H1 (cell line): Measurements from ENCODE around the gene NRTN. TPM values are rescaled to one million over a fixed set of nuclear protein-coding genes. Genes with fewer than 3 reads are reported as not detected.

Source experiments
- CTCF ChIA-PET: fragments of 300-600 bp; sonication (Branson Sonifier 250); formaldehyde crosslinking; loops from one replicate; lab custom pipeline; 2021; ENCODE audit not compliant: partially characterized antibody; lab: Charles Lee
- POLR2A ChIA-PET: fragments of 300-600 bp; sonication (Branson Sonifier 250); formaldehyde crosslinking; loops from one replicate; lab custom pipeline; 2021; ENCODE audit warnings: inconsistent platforms; ENCODE audit not compliant: partially characterized antibody; lab: Charles Lee
- DNase-seq, 2 experiments: peaks; one replicate each; pipeline versions ENCODE4 v3.0.0 to v3.0.0-alpha.2; 2010 to 2022; ENCODE audit warnings: low spot score in 2 of 2, low read depth in 1 of 2, mixed read lengths in 1 of 2
- FAIRE-seq: peaks from 2 replicates; lab custom pipeline; 2011; peaks lifted over from hg19 to GRCh38; lab: Jason Lieb, UNC
- H2AFZ ChIP-seq: 2 replicates; pipeline ENCODE4 v1.8.1; 2012; ENCODE audit warnings: low read length, inconsistent platforms
- H2AK5ac ChIP-seq: 2 replicates; pipeline ENCODE4 v1.6.1; 2013; ENCODE audit warnings: low read depth, low read length
- H2BK120ac ChIP-seq: replicated peaks from 2 replicates; pipeline ENCODE3; 2013; ENCODE audit warnings: low read depth, low read length, inconsistent platforms
- H2BK12ac ChIP-seq: 2 replicates; pipeline ENCODE4 v1.6.1; 2013; ENCODE audit warnings: low read depth, low read length
- H2BK15ac ChIP-seq: 2 replicates; pipeline ENCODE4 v1.6.1; 2013; ENCODE audit warnings: low read length
- H2BK20ac ChIP-seq: 2 replicates; pipeline ENCODE4 v1.6.1; 2013; ENCODE audit warnings: low read length
- H2BK5ac ChIP-seq: 2 replicates; pipeline ENCODE4 v1.6.1; 2013; ENCODE audit warnings: low read depth, low read length
- H3K14ac ChIP-seq: 2 replicates; pipeline ENCODE4 v1.6.1; 2013; ENCODE audit warnings: inconsistent platforms; ENCODE audit not compliant: insufficient read length
- H3K18ac ChIP-seq: 2 replicates; pipeline ENCODE4 v1.6.1; 2013; ENCODE audit warnings: low read length; ENCODE audit errors: extremely low read depth
- H3K23ac ChIP-seq: 2 replicates; pipeline ENCODE4 v1.6.1; 2013; ENCODE audit warnings: inconsistent platforms; ENCODE audit not compliant: insufficient read length
- H3K23me2 ChIP-seq: 2 replicates; pipeline ENCODE4 v1.6.1; 2013; ENCODE audit warnings: low read depth, low read length
- H3K27ac ChIP-seq: 2 replicates; pipeline ENCODE4 v1.6.1; 2011; ENCODE audit warnings: low read depth, low read length, inconsistent platforms
- H3K27me3 ChIP-seq, 4 experiments: replicated peaks in 1 of 4; 1 replicate in 1 of 4; 2 replicates in 3 of 4; pipeline versions ENCODE4 v1.6.1 to v1.8.1; 2011 to 2013; ENCODE audit warnings: low read length in 3 of 4, mild to moderate bottlenecking in 3 of 4, inconsistent platforms in 2 of 4, mixed read lengths in 2 of 4, moderate library complexity in 1 of 4; ENCODE audit not compliant: control insufficient read depth in 3 of 4, insufficient read depth in 3 of 4; ENCODE audit errors: extremely low read depth in 1 of 4
- H3K36me3 ChIP-seq, 4 experiments: 2 replicates each; pipeline versions ENCODE4 v1.6.1 to v1.8.1; 2011 to 2013; ENCODE audit warnings: mild to moderate bottlenecking in 4 of 4, low read length in 3 of 4, moderate library complexity in 2 of 4, control low read depth in 1 of 4, inconsistent platforms in 1 of 4; ENCODE audit not compliant: insufficient read depth in 4 of 4, control insufficient read depth in 2 of 4
- H3K4ac ChIP-seq: replicated peaks from 2 replicates; pipeline ENCODE3; 2013; ENCODE audit warnings: low read length, low read depth, mixed read lengths, inconsistent platforms; ENCODE audit not compliant: insufficient read length
- H3K4me1 ChIP-seq, 4 experiments: replicated peaks in 1 of 4; 1 replicate in 1 of 4; 2 replicates in 3 of 4; pipeline versions ENCODE4 v1.6.1 to v1.8.1; 2011 to 2013; ENCODE audit warnings: low read length in 3 of 4, inconsistent platforms in 2 of 4, mixed read lengths in 1 of 4; ENCODE audit not compliant: insufficient read depth in 4 of 4, control insufficient read depth in 3 of 4
- H3K4me2 ChIP-seq, 2 experiments: 2 replicates each; pipeline versions ENCODE4 v1.6.1 to v1.8.1; 2011 to 2013; ENCODE audit warnings: low read depth in 2 of 2, low read length in 2 of 2, control low read depth in 1 of 2, inconsistent platforms in 1 of 2, mild to moderate bottlenecking in 1 of 2; ENCODE audit not compliant: insufficient read depth in 1 of 2
- H3K4me3 ChIP-seq, 4 experiments: fragments of 200-600, 300-600 bp in 1 of 4; sonication (generic), shearing (Covaris generic), sonication (Bioruptor Twin) in 1 of 4; 2 replicates each; pipeline versions ENCODE4 v1.5.1 to v1.8.1; 2011 to 2016; ENCODE audit warnings: low read length in 4 of 4, low read depth in 3 of 4, control low read depth in 2 of 4, inconsistent platforms in 2 of 4, mild to moderate bottlenecking in 2 of 4, mixed read lengths in 1 of 4, moderate library complexity in 1 of 4; ENCODE audit not compliant: insufficient read depth in 2 of 4; ENCODE audit errors: extremely low read depth in 1 of 4
- H3K56ac ChIP-seq: replicated peaks from 2 replicates; pipeline ENCODE3; 2013; ENCODE audit warnings: low read depth, mild to moderate bottlenecking, mixed read lengths, low read length, inconsistent platforms; ENCODE audit not compliant: insufficient read length
- H3K79me1 ChIP-seq: 2 replicates; pipeline ENCODE4 v1.6.1; 2013; ENCODE audit warnings: low read depth, low read length, control low read depth
- H3K79me2 ChIP-seq, 2 experiments: 2 replicates each; pipeline versions ENCODE4 v1.6.1 to v1.8.1; 2012 to 2013; ENCODE audit warnings: low read length in 2 of 2, mild to moderate bottlenecking in 2 of 2, inconsistent platforms in 1 of 2; ENCODE audit not compliant: insufficient read depth in 2 of 2, control insufficient read depth in 1 of 2
- H3K9ac ChIP-seq, 4 experiments: replicated peaks in 1 of 4; 1 replicate in 1 of 4; 2 replicates in 3 of 4; pipeline versions ENCODE4 v1.6.1 to v1.8.1; 2011 to 2013; ENCODE audit warnings: low read depth in 3 of 4, low read length in 3 of 4, control low read depth in 2 of 4, mild to moderate bottlenecking in 2 of 4, moderate library complexity in 2 of 4, inconsistent platforms in 1 of 4; ENCODE audit errors: extremely low read depth in 1 of 4
- H3K9me3 ChIP-seq, 2 experiments: 2 replicates each; pipeline versions ENCODE4 v1.6.1 to v1.8.1; 2012 to 2013; ENCODE audit warnings: mild to moderate bottlenecking in 2 of 2, moderate library complexity in 2 of 2, control low read depth in 1 of 2, inconsistent platforms in 1 of 2, low read depth in 1 of 2, low read length in 1 of 2, mixed read lengths in 1 of 2; ENCODE audit not compliant: insufficient read depth in 2 of 2
- H4K20me1 ChIP-seq, 2 experiments: replicated peaks in 1 of 2; 2 replicates each; pipeline versions ENCODE3 to v1.8.1; 2011 to 2013; ENCODE audit warnings: inconsistent platforms in 2 of 2, low read length in 2 of 2, mild to moderate bottlenecking in 1 of 2; ENCODE audit not compliant: insufficient read depth in 2 of 2, control insufficient read depth in 1 of 2
- H4K5ac ChIP-seq: 2 replicates; pipeline ENCODE4 v1.6.1; 2013; ENCODE audit warnings: low read length, low read depth, mixed read lengths, inconsistent platforms; ENCODE audit not compliant: insufficient read length
- H4K8ac ChIP-seq: 2 replicates; pipeline ENCODE4 v1.8.0; 2013; ENCODE audit warnings: mild to moderate bottlenecking, moderate library complexity, low read length, inconsistent platforms; ENCODE audit not compliant: insufficient read depth; ENCODE audit errors: extremely low read depth
- H4K91ac ChIP-seq: replicated peaks from 2 replicates; pipeline ENCODE3; 2013; ENCODE audit warnings: low read length, mixed read lengths, inconsistent platforms; ENCODE audit not compliant: insufficient read length
- BRCA1 ChIP-seq: IDR thresholded peaks from 2 replicates; pipeline ENCODE4 v1.6.1; 2012; ENCODE audit warnings: low read depth, low read length, improper control_type of control experiment
- CREB1 ChIP-seq: IDR thresholded peaks from 2 replicates; pipeline ENCODE4 v1.6.1; 2012; ENCODE audit warnings: inconsistent platforms
- FOSL1 ChIP-seq: IDR thresholded peaks from 2 replicates; pipeline ENCODE4 v1.6.1; 2011; ENCODE audit warnings: mild to moderate bottlenecking, low read depth, low read length, moderate library complexity; ENCODE audit not compliant: insufficient read depth
- GTF2F1 ChIP-seq: IDR thresholded peaks from 2 replicates; pipeline ENCODE4 v1.6.1; 2012; ENCODE audit warnings: low read depth, low read length, improper control_type of control experiment, borderline replicate concordance
- JUND ChIP-seq: IDR thresholded peaks from 2 replicates; pipeline ENCODE4 v1.6.1; 2011; ENCODE audit warnings: mild to moderate bottlenecking, improper control_type of control experiment, low read length
- KDM4A ChIP-seq: IDR thresholded peaks from one replicate; pipeline ENCODE4 v1.7.1; 2012; ENCODE audit warnings: low read depth, mild to moderate bottlenecking, moderate library complexity, low read length, inconsistent platforms; ENCODE audit not compliant: severe bottlenecking
- POLR2A ChIP-seq, 2 experiments: IDR thresholded peaks; 1 replicate in 1 of 2; 2 replicates in 1 of 2; pipeline ENCODE4 v1.6.1; 2011; ENCODE audit warnings: low read depth in 2 of 2, low read length in 2 of 2, mild to moderate bottlenecking in 2 of 2; ENCODE audit errors: control extremely low read depth in 1 of 2
- POLR2AphosphoS5 ChIP-seq: IDR thresholded peaks from 2 replicates; pipeline ENCODE4 v1.6.1; 2011; ENCODE audit warnings: low read depth, low read length
- POU5F1 ChIP-seq: IDR thresholded peaks from 2 replicates; pipeline ENCODE4 v1.6.1; 2011; ENCODE audit warnings: low read depth, mild to moderate bottlenecking, low read length, moderate library complexity
- RAD21 ChIP-seq, 2 experiments: IDR thresholded peaks in 1 of 2; conservative IDR thresholded peaks in 1 of 2; 2 replicates each; pipeline ENCODE4 v1.6.1; 2011; ENCODE audit warnings: low read depth in 2 of 2, low read length in 2 of 2, improper control_type of control experiment in 1 of 2, inconsistent platforms in 1 of 2, mild to moderate bottlenecking in 1 of 2, moderate library complexity in 1 of 2
- SIX5 ChIP-seq: IDR thresholded peaks from 2 replicates; pipeline ENCODE4 v1.6.1; 2011; ENCODE audit warnings: mild to moderate bottlenecking, low read depth, low read length
- SP2 ChIP-seq: IDR thresholded peaks from 2 replicates; pipeline ENCODE4 v1.6.1; 2012; ENCODE audit warnings: mild to moderate bottlenecking, low read length, inconsistent platforms
- SUZ12 ChIP-seq: fragments of 200-600 bp; sonication (generic); IDR thresholded peaks from 2 replicates; pipeline ENCODE4 v1.6.1; 2012; ENCODE audit warnings: mild to moderate bottlenecking, inconsistent platforms, low read length, moderate library complexity, mixed read lengths
- TEAD4 ChIP-seq: IDR thresholded peaks from 2 replicates; pipeline ENCODE4 v1.6.1; 2012; ENCODE audit warnings: low read depth, low read length, inconsistent platforms, mixed read lengths
- WGBS, 2 experiments: shearing (Covaris generic) in 1 of 2; methylation state at CpG; one replicate each; pipeline versions ENCODE4 v1.1.6 to v1.1.7; 2013 to 2015; ENCODE audit warnings: low lambda C conversion rate in 2 of 2, mixed read lengths in 2 of 2, inconsistent platforms in 1 of 2, low coverage in 1 of 2, missing lambda C conversion rate in 1 of 2; ENCODE audit not compliant: insufficient replicate concordance in 2 of 2, insufficient coverage in 1 of 2, insufficient read length in 1 of 2; ENCODE audit errors: extremely low coverage in 1 of 2, missing lambda C conversion rate in 1 of 2; 5-methylcytosine and 5-hydroxymethylcytosine counted together
- polyA plus RNA-seq, 7 experiments: library from polyadenylated mRNA; depleted of rRNA in 3 of 7; stranded (reverse) in 5 of 7; unstranded in 2 of 7; fragments of >200 nt in 5 of 7; fragments of 200-250 nt in 2 of 7; gene quantifications; 1 replicate in 5 of 7; 2 replicates in 1 of 7; 4 replicates in 1 of 7; pipeline versions ENCODE4 v1.2.1 to v1.2.3, GENCODE V29; 2011 to 2013; ENCODE audit warnings: missing spikeins in 2 of 7, mixed read lengths in 2 of 7
- total RNA-seq: library from RNA; stranded (reverse); fragmentation: NEBNext Ultra II Directional; extraction: Animal tissue kit (Norgen Biotek cat#: 25700); gene quantifications from 2 replicates; pipeline ENCODE4 v1.2.1, GENCODE V29; 2021

Gene NRTN
- total and polyA plus RNA-seq, 2 of the 8 experiments (the other 6 are each of a cell fraction or from before 2014, with no cell fraction given), result 3.9 to 5.3 TPM

- H4K91ac ChIP-seq, result no peak overlapping the region
- no peak overlapping the region for H2AFZ ChIP-seq
- H2BK15ac ChIP-seq, result no peak overlapping the region
- no peak overlapping the region for H3K56ac ChIP-seq
- no peak overlapping the region for H4K5ac ChIP-seq
- peaks cover 0 to 17% (median 10%) of the 10 kb centered on the region in 4 experiments; a peak in 5 of 7 replicates for H3K4me1 ChIP-seq
- TF ChIP-seq POU5F1 (no peak), BRCA1 (no peak), POLR2AphosphoS5 (no peak), TEAD4 (no peak), RAD21 (IDR thresholded peaks at IDR 0.05 in 1 of 2, conservative IDR thresholded peaks at IDR 0.05 in 1 of 2; ENCODE audit: low read depth in 2 of 2, low read length in 2 of 2) (no peak), GTF2F1 (no peak), SUZ12 (no peak), KDM4A (no peak), FOSL1 (no peak), SIX5 (no peak), POLR2A (IDR thresholded peaks at IDR 0.05; ENCODE audit: control extremely low read depth in 1 of 2, low read depth in 2 of 2, low read length in 2 of 2) (no peak), JUND (no peak), CREB1 (no peak), SP2 (no peak)
- H3K36me3 ChIP-seq, result no peaks in the 10 kb centered on the region
- peaks cover 4% of the 10 kb centered on the region; the same call in 1 of the 2 replicates for H3K79me1 ChIP-seq
- H2AK5ac ChIP-seq, result no peak overlapping the region
- no peak overlapping the region for H3K4me2 ChIP-seq
- peaks cover 6% of the 10 kb centered on the region for H3K23me2 ChIP-seq
- H3K4me3 ChIP-seq, result no peak overlapping the region
- H2BK20ac ChIP-seq, result no peak overlapping the region
- CTCF ChIA-PET, result interaction anchor here (0.7 to 4.5 kb wide), 14 partner anchors 12 to 216 kb away, joined by 3 to 32 read pairs (median 4); partner anchors contain the start of gene PRR22
- DNase-seq (no peak), FAIRE-seq (no peak)
- H2BK5ac ChIP-seq, result no peak overlapping the region
- no peak overlapping the region for H2BK120ac ChIP-seq
- no peak overlapping the region for H3K18ac ChIP-seq
- no peaks in the 10 kb centered on the region; a peak in 1 of 4 replicates for H3K79me2 ChIP-seq
- no peak overlapping the region for H3K4ac ChIP-seq
- H3K27me3 ChIP-seq, result peaks cover 2 to 16% (median 8%) of the 10 kb centered on the region in 4 experiments; a peak in 6 of 7 replicates
- H3K23ac ChIP-seq, result no peak overlapping the region
- H4K20me1 ChIP-seq, result peaks cover 0 to 6% of the 10 kb centered on the region in 2 experiments
- H3K14ac ChIP-seq, result no peak overlapping the region
- H3K9me3 ChIP-seq, result no peaks in the 10 kb centered on the region
- H3K27ac ChIP-seq, result no peak overlapping the region
- 78% methylated on average over 5 of the region's 5 CpGs; no CpG with 5 or more reads in 1 of the 2 experiments for WGBS, 2 experiments
- POLR2A ChIA-PET, result interaction anchor here (0.6 to 2.2 kb wide), 4 partner anchors 20 to 97 kb away, joined by 3 to 10 read pairs (median 6); partner anchors contain the start of gene NDUFA11
- H2BK12ac ChIP-seq, result no peak overlapping the region
- no peak overlapping the region for H3K9ac ChIP-seq
- no peak overlapping the region for H4K8ac ChIP-seq
These were observed 2.0 kb downstream of the NRTN start for GRCh38 chr19:5806905-5807304.
